ENCODE measurements around the gene RAB28.

The RAB28 gene

GRCh38 chr4:13364172-13364571 is 120.0 kb downstream of the RAB28 start:
- Histone ChIP-seq H3K4me3 (ENCODE audit: low read length in 2 of 2) (no peak overlapping the region), H3K36me3 (ENCODE audit: control insufficient read depth in 2 of 2, insufficient read depth in 2 of 2, low read length in 2 of 2) (no peaks in the 10 kb centered on the region), H3K27me3 (ENCODE audit: control insufficient read depth in 2 of 2, insufficient read depth in 2 of 2, low read length in 2 of 2) (no peaks in the 10 kb centered on the region), H3K4me1 (ENCODE audit: control insufficient read depth in 2 of 2, insufficient read depth in 2 of 2, low read length in 2 of 2) (no peaks in the 10 kb centered on the region), H3K9me3 (ENCODE audit: control insufficient read depth in 2 of 2, low read length in 2 of 2) (no peaks in the 10 kb centered on the region), H3K27ac (ENCODE audit: low read depth in 2 of 2, low read length in 2 of 2) (no peak overlapping the region), H3K9ac (ENCODE audit: low read depth in 1 of 2, low read length in 2 of 2) (no peak overlapping the region)

GRCh38 chr4:13359809-13360208 is 124.3 kb downstream of the RAB28 start:
- no peak overlapping the region for H3K27ac ChIP-seq (ENCODE audit: low read depth in 2 of 2, low read length in 2 of 2)
- H3K4me3 ChIP-seq (ENCODE audit: low read length in 2 of 2): no peak overlapping the region
- H3K9me3 ChIP-seq (ENCODE audit: control insufficient read depth in 2 of 2, low read length in 2 of 2): no peaks in the 10 kb centered on the region
- no peaks in the 10 kb centered on the region for H3K27me3 ChIP-seq (ENCODE audit: control insufficient read depth in 2 of 2, insufficient read depth in 2 of 2, low read length in 2 of 2)
- H3K9ac ChIP-seq (ENCODE audit: low read depth in 1 of 2, low read length in 2 of 2): no peak overlapping the region
- H3K36me3 ChIP-seq (ENCODE audit: control insufficient read depth in 2 of 2, insufficient read depth in 2 of 2, low read length in 2 of 2): no peaks in the 10 kb centered on the region
- no peaks in the 10 kb centered on the region for H3K4me1 ChIP-seq (ENCODE audit: control insufficient read depth in 2 of 2, insufficient read depth in 2 of 2, low read length in 2 of 2)

GRCh38 chr4:13355111-13355880 is 128.8 kb downstream of the RAB28 start:
- Histone ChIP-seq H3K4me3 (ENCODE audit: low read length in 2 of 2) (no peak overlapping the region), H3K9ac (ENCODE audit: low read depth in 1 of 2, low read length in 2 of 2) (no peak overlapping the region), H3K36me3 (ENCODE audit: control insufficient read depth in 2 of 2, insufficient read depth in 2 of 2, low read length in 2 of 2) (no peaks in the 10 kb centered on the region), H3K4me1 (ENCODE audit: control insufficient read depth in 2 of 2, insufficient read depth in 2 of 2, low read length in 2 of 2) (no peaks in the 10 kb centered on the region), H3K27me3 (ENCODE audit: control insufficient read depth in 2 of 2, insufficient read depth in 2 of 2, low read length in 2 of 2) (no peaks in the 10 kb centered on the region), H3K27ac (ENCODE audit: low read depth in 2 of 2, low read length in 2 of 2) (no peak overlapping the region), H3K9me3 (ENCODE audit: control insufficient read depth in 2 of 2, low read length in 2 of 2) (no peaks in the 10 kb centered on the region)

DNA sequence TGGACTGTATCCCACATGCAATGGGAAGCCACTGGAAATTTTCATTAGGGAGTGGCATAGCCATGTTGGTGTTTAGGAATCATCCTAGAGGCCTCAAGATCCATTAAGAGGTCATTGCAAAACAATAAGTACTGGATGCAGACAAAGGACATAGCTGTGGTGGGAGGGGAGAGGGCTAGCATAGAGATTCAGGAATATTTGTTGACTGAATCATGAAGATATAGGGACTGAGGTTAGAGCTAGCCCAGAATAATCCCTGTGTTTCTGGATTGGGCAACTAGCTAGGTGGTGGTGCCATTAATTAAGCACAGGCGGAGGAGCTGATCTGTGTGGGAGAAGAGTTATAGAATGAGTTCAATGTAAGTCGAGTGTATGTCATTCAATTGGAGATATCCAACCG is 135.0 kb downstream of the RAB28 start:
- no peak overlapping the region for H3K9ac ChIP-seq (ENCODE audit: low read depth in 1 of 2, low read length in 2 of 2)
- H3K9me3 ChIP-seq (ENCODE audit: control insufficient read depth in 2 of 2, low read length in 2 of 2): no peaks in the 10 kb centered on the region
- H3K36me3 ChIP-seq (ENCODE audit: control insufficient read depth in 2 of 2, insufficient read depth in 2 of 2, low read length in 2 of 2): no peaks in the 10 kb centered on the region
- H3K27me3 ChIP-seq (ENCODE audit: control insufficient read depth in 2 of 2, insufficient read depth in 2 of 2, low read length in 2 of 2): no peaks in the 10 kb centered on the region
- H3K4me3 ChIP-seq (ENCODE audit: low read length in 2 of 2): no peak overlapping the region
- no peaks in the 10 kb centered on the region for H3K4me1 ChIP-seq (ENCODE audit: control insufficient read depth in 2 of 2, insufficient read depth in 2 of 2, low read length in 2 of 2)
- H3K27ac ChIP-seq (ENCODE audit: low read depth in 2 of 2, low read length in 2 of 2): no peak overlapping the region

DNA sequence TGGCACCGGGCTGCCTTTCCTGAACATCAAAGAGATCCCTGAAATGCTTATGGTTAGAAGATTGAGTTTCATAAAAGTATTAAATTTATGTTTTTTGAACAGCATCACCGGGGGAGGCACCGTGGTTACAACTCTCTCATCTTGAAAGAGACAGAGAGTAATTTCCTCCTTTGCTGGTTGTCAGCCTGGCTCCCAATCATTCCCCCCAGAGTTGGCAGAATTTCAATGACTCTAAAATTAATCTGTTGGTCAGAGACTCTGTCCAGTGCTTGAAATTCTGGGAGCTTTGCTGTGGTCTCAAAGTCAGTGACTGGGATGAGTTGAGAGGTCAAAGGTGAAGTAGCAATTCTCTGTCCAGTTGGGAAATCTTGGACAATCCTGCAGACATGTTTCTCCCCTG is 135.9 kb downstream of the RAB28 start:
- Histone ChIP-seq H3K4me1 (ENCODE audit: control insufficient read depth in 2 of 2, insufficient read depth in 2 of 2, low read length in 2 of 2) (no peaks in the 10 kb centered on the region), H3K27me3 (ENCODE audit: control insufficient read depth in 2 of 2, insufficient read depth in 2 of 2, low read length in 2 of 2) (no peaks in the 10 kb centered on the region), H3K36me3 (ENCODE audit: control insufficient read depth in 2 of 2, insufficient read depth in 2 of 2, low read length in 2 of 2) (no peaks in the 10 kb centered on the region), H3K9me3 (ENCODE audit: control insufficient read depth in 2 of 2, low read length in 2 of 2) (no peaks in the 10 kb centered on the region), H3K9ac (ENCODE audit: low read depth in 1 of 2, low read length in 2 of 2) (no peak overlapping the region), H3K4me3 (ENCODE audit: low read length in 2 of 2) (no peak overlapping the region), H3K27ac (ENCODE audit: low read depth in 2 of 2, low read length in 2 of 2) (no peak overlapping the region)

- Histone ChIP-seq H3K9me3 (ENCODE audit: control insufficient read depth in 2 of 2, low read length in 2 of 2) (no peaks in the 10 kb centered on the region), H3K4me3 (ENCODE audit: low read length in 2 of 2) (no peak overlapping the region), H3K4me1 (ENCODE audit: control insufficient read depth in 2 of 2, insufficient read depth in 2 of 2, low read length in 2 of 2) (no peaks in the 10 kb centered on the region), H3K9ac (ENCODE audit: low read depth in 1 of 2, low read length in 2 of 2) (no peak overlapping the region), H3K36me3 (ENCODE audit: control insufficient read depth in 2 of 2, insufficient read depth in 2 of 2, low read length in 2 of 2) (no peaks in the 10 kb centered on the region), H3K27ac (ENCODE audit: low read depth in 2 of 2, low read length in 2 of 2) (no peak overlapping the region), H3K27me3 (ENCODE audit: control insufficient read depth in 2 of 2, insufficient read depth in 2 of 2, low read length in 2 of 2) (no peaks in the 10 kb centered on the region)
Observed at GRCh38 chr4:13347517-13348125, 136.5 kb downstream of the RAB28 start.

DNA sequence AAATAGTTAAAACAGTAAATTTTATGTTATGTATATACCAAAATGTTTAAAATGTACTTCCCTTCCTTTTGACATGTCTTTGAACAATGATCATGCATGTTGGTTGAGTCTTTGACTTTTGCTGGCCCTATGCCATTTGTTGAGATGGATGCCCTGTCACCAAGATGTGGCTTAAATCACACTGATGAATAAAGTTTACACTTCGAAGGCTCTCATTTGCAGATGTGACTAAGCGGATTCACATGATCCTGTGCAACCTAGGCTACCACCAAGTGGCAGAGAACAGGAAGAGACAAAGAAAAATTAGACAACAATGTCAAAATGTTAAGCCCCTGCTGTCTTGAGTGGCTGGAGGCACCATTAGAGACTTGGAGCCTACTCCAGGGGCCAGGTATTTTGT is 139.9 kb downstream of the RAB28 start:
- no peaks in the 10 kb centered on the region for H3K9me3 ChIP-seq (ENCODE audit: control insufficient read depth in 2 of 2, low read length in 2 of 2)
- no peaks in the 10 kb centered on the region for H3K27me3 ChIP-seq (ENCODE audit: control insufficient read depth in 2 of 2, insufficient read depth in 2 of 2, low read length in 2 of 2)
- no peak overlapping the region for H3K27ac ChIP-seq (ENCODE audit: low read depth in 2 of 2, low read length in 2 of 2)
- no peaks in the 10 kb centered on the region for H3K36me3 ChIP-seq (ENCODE audit: control insufficient read depth in 2 of 2, insufficient read depth in 2 of 2, low read length in 2 of 2)
- H3K9ac ChIP-seq (ENCODE audit: low read depth in 1 of 2, low read length in 2 of 2): no peak overlapping the region
- H3K4me3 ChIP-seq (ENCODE audit: low read length in 2 of 2): no peak overlapping the region
- no peaks in the 10 kb centered on the region for H3K4me1 ChIP-seq (ENCODE audit: control insufficient read depth in 2 of 2, insufficient read depth in 2 of 2, low read length in 2 of 2)

DNA sequence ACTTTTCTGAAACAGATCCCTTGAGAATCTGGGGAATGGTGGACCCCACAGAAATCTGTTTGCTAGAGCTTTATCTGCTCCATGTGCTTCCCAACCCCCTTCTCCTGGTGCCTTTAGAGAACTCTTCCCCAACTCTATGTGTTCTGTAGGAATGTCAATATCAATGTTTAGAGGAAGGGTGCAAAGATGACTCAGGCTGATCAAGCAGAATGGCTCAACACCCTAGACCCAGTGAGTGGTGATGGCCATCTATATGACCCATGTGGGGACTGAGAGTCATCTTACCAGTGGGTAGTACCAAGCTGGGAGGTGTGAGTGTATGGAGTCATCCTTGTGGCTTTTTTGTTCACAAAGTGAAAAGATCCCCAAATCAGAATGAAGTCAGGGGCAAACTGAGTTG is 143.5 kb downstream of the RAB28 start:
- H3K27ac ChIP-seq (ENCODE audit: low read depth in 2 of 2, low read length in 2 of 2): no peak overlapping the region
- no peaks in the 10 kb centered on the region for H3K9me3 ChIP-seq (ENCODE audit: control insufficient read depth in 2 of 2, low read length in 2 of 2)
- no peaks in the 10 kb centered on the region for H3K36me3 ChIP-seq (ENCODE audit: control insufficient read depth in 2 of 2, insufficient read depth in 2 of 2, low read length in 2 of 2)
- no peaks in the 10 kb centered on the region for H3K27me3 ChIP-seq (ENCODE audit: control insufficient read depth in 2 of 2, insufficient read depth in 2 of 2, low read length in 2 of 2)
- no peak overlapping the region for H3K9ac ChIP-seq (ENCODE audit: low read depth in 1 of 2, low read length in 2 of 2)
- no peaks in the 10 kb centered on the region for H3K4me1 ChIP-seq (ENCODE audit: control insufficient read depth in 2 of 2, insufficient read depth in 2 of 2, low read length in 2 of 2)
- no peak overlapping the region for H3K4me3 ChIP-seq (ENCODE audit: low read length in 2 of 2)

- H3K36me3 ChIP-seq (ENCODE audit: control insufficient read depth in 2 of 2, insufficient read depth in 2 of 2, low read length in 2 of 2): no peaks in the 10 kb centered on the region
- H3K27ac ChIP-seq (ENCODE audit: low read depth in 2 of 2, low read length in 2 of 2): no peak overlapping the region
- no peaks in the 10 kb centered on the region for H3K9me3 ChIP-seq (ENCODE audit: control insufficient read depth in 2 of 2, low read length in 2 of 2)
- no peaks in the 10 kb centered on the region for H3K27me3 ChIP-seq (ENCODE audit: control insufficient read depth in 2 of 2, insufficient read depth in 2 of 2, low read length in 2 of 2)
- H3K4me3 ChIP-seq (ENCODE audit: low read length in 2 of 2): no peak overlapping the region
- no peak overlapping the region for H3K9ac ChIP-seq (ENCODE audit: low read depth in 1 of 2, low read length in 2 of 2)
- no peaks in the 10 kb centered on the region for H3K4me1 ChIP-seq (ENCODE audit: control insufficient read depth in 2 of 2, insufficient read depth in 2 of 2, low read length in 2 of 2)
Observed at GRCh38 chr4:13331827-13332226, 152.3 kb downstream of the RAB28 start.

DNA sequence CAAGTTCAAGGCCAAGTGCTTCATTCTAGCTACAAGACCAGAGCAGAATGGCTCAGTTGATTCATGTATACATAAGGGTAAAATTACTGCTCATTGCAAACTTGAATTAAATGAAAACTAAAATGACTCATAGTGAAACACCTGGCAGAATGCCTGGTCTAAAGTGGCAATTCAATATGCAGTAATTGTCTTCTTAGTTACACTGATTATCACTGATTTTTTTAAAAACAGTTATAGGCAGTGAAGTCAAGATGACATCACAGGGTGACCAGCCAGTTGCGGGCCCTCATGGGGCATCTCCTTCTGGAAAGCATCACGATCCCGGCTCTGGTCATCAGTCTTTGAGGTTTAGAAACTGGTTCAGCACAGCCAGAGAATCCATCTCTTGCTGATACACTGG is 154.2 kb downstream of the RAB28 start:
- Histone ChIP-seq H3K36me3 (ENCODE audit: control insufficient read depth in 2 of 2, insufficient read depth in 2 of 2, low read length in 2 of 2) (no peaks in the 10 kb centered on the region), H3K4me1 (ENCODE audit: control insufficient read depth in 2 of 2, insufficient read depth in 2 of 2, low read length in 2 of 2) (no peaks in the 10 kb centered on the region), H3K9me3 (ENCODE audit: control insufficient read depth in 2 of 2, low read length in 2 of 2) (no peaks in the 10 kb centered on the region), H3K9ac (ENCODE audit: low read depth in 1 of 2, low read length in 2 of 2) (no peak overlapping the region), H3K27me3 (ENCODE audit: control insufficient read depth in 2 of 2, insufficient read depth in 2 of 2, low read length in 2 of 2) (no peaks in the 10 kb centered on the region), H3K27ac (ENCODE audit: low read depth in 2 of 2, low read length in 2 of 2) (no peak overlapping the region), H3K4me3 (ENCODE audit: low read length in 2 of 2) (no peak overlapping the region)

Measured in mucosa of rectum (tissue), 2 donors.